Transverse colon (tissue), 1 donor: ENCODE data around the gene ABCB6.

Experiments used
- EP300 ChIP-seq: sonication (generic); formaldehyde crosslinking; IDR thresholded peaks from one replicate; pipeline ENCODE4 v1.6.1; 2017; ENCODE audit warnings: antibody characterized with exemption, low read depth
- POLR2A ChIP-seq: fragments of 450-650 bp; IDR thresholded peaks from one replicate; pipeline ENCODE4 v1.6.1; 2016; ENCODE audit warnings: antibody characterized with exemption, mild to moderate bottlenecking, moderate library complexity

DNA sequence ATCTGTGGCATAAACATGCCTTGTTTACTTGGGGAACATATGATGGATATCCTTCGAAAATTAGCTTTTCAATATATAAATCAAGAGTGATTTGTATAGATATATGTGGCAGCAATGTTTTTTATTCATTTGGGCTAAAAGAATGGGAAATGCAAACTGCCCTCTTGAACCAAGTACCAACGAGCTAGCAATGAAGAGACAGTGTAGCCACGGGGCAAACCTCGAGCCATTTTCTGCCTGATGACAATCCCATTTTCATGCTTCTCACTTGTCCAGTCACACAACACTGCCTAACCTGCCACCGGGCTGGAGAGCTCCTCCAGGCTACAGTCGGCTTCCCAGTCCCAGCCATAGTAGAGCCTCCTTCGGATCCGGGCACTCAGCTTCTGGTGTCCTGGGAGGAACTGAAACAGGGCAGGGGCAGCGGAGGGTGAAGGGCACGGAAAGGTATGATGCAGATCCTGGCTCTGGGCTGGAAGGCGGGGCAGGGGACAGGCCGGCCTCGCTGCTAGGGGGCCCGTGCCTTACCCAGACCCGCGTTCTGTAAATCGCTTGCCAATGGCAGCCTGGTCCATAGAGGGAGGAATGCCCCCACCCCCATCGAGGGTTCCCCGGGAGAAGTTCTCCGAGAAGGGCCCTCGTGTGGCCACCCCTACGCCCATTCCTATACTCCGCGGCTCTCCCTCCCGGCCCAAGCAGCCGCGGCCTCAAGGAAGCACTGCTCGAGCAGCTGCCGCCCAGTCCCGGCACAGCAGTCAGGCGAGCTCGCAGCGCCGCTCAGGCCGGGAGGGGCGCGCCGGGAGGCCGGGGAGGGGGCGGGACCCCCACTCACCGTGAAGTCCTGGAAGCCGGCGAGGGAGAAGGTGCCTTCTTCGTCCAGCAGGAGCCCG is 42.6 kb downstream of the ABCB6 start:
- TF ChIP-seq EP300: no peak
- no peak for TF ChIP-seq POLR2A
